RWPE1 (cell line): Measurements from ENCODE around the gene DAPK1.

ENCODE experiments used
- CTCF ChIA-PET: fragments of 350-600 bp; sonication (Branson Sonifier 250); formaldehyde crosslinking; extraction: SDS; loops from one replicate; lab custom pipeline; 2021; lab: Yijun Ruan, JAX
- POLR2A ChIA-PET: fragments of 400-600 bp; formaldehyde crosslinking; extraction: SDS; loops from one replicate; lab custom pipeline; 2020; ENCODE audit warnings: antibody characterized with exemption; ENCODE audit not compliant: low non-redundant PET; lab: Yijun Ruan, JAX
- DNase-seq: peaks from one replicate; pipeline ENCODE4 v3.0.0; 2012; ENCODE audit warnings: low spot score
- H3K27ac ChIP-seq: fragments of 450-650 bp; 2 replicates; pipeline ENCODE4 v1.5.1; 2017
- CTCF ChIP-seq: fragments of 450-650 bp; conservative IDR thresholded peaks from 2 replicates; pipeline ENCODE4 v1.5.1; 2017; ENCODE audit warnings: low read depth, mild to moderate bottlenecking

The DAPK1 gene

DNA sequence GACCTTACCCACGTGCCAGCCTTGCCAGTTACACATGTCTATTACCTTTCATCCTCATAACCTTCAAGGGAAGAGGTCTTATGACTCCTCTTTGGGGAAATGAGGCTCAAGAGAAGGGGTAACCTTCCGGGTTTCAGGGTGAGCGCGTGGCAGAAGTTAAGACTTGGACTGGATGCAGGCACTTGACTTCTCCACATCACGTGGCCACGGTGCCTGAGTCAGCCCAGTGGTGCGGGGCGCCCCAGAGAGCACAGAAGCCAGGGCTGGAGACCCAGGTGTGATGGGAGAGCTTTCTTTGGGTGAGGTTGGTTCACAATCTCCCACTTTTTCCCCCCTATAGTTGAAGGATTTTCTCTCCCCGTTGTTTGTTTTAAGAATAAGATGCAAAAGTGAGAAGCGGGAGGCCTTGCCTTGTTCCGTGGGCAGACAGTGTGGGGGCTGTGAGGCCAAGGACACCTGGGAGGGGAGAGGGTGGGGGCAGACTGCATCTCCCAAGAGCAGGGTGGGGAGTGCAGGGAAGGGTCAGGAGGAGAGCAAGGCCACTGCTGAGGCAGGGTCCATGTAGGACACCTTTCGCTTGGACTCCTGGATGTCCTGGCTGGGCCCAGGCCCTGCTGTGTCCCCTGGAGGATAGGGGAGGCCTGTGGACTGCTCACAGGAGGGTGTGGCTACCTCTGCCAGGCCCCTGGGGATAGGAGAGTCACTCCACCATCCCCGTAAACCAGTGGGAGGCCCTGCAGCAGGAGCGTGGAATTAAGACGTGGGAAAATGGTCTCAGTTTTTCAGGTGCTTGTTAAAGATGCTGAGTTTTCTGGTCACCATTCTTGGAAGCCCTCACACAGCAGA is 138.2 kb downstream of the DAPK1 start:
- H3K27ac ChIP-seq, result no peak overlapping the region
- TF ChIP-seq CTCF, result no peak
- POLR2A ChIA-PET, result no interaction called here
- CTCF ChIA-PET, result no interaction called here
- DNase-seq, result no peak

GRCh38 chr9:87638292-87638691 is 140.6 kb downstream of the DAPK1 start:
- CTCF ChIA-PET, result no interaction called here
- POLR2A ChIA-PET, result no interaction called here
- DNase-seq, result no peak
- TF ChIP-seq CTCF, result no peak
- no peak overlapping the region for H3K27ac ChIP-seq

DNA sequence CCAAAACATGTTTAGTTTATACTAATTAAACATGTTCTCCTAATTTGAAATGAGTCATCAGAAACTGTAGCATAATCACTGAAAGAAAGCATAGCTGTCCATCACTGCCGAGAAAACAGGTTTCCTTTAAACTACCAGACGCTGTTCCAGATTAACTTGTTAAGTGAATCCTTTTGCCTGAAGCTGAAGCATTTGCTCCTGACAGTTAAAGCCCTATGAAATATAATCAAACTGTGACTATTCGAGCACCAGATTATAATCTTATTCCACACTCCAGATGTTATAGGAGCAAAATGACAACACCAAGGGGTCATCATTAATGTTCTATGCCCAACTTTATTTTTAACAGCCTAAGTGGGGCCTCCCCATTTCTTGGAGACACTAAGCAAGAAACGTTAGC is 142.3 kb downstream of the DAPK1 start:
- POLR2A ChIA-PET, result no interaction called here
- H3K27ac ChIP-seq, result peak overlapping the region; percentile 51
- TF ChIP-seq CTCF, result no peak
- CTCF ChIA-PET, result no interaction called here
- DNase-seq, result no peak

GRCh38 chr9:87640385-87640795 is 142.7 kb downstream of the DAPK1 start:
- H3K27ac ChIP-seq, result peak overlapping the region; percentile 51
- no peak for DNase-seq
- ChIA-PET POLR2A (no interaction called here), CTCF (no interaction called here)
- TF ChIP-seq CTCF, result no peak

- TF ChIP-seq CTCF, result no peak
- DNase-seq, result no peak
- POLR2A ChIA-PET, result no interaction called here
- no peak overlapping the region for H3K27ac ChIP-seq
- CTCF ChIA-PET, result no interaction called here
These were observed 143.4 kb downstream of the DAPK1 start for GRCh38 chr9:87641067-87641466.

DNA sequence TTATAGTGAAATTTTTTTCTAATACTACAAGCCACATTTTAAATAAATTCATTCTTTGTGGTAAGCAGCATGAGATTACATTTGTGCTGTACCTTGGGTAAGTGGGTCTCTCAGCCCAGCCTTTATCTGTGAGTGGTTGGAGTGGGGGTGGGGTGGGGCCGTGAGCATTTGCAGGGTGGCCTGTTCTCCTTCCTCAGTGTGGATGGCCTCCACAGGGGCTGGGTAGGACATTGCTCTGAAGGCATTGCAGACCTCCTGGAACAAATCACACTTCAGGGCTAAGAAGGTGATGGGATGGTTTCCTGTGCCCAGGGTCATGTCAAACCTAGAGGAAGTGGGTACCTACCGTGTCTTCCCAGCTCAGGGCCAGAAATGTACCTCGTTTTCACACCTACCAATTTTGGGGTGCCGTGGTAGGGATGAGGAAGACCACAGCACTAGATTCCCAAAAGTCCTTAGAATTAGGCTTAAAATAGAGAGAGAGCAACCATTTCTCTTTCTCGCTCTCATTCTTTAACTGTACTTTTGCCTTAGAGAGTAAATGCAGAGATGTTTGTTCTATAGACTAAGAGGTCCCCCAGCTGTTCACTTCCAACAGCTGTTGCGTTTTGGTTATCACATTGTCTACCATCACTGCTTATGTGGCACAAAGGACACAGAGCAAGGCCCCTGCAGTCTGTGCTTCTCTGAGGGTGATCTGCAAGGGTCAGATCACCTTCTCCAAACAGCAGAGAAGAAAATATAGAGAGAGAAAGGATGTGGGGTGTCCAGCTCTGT is 144.9 kb downstream of the DAPK1 start:
- CTCF ChIA-PET, result interaction anchor here (1.4 kb wide), 1 partner anchor 21 kb away, joined by 6 read pairs; no protein-coding TSS in a partner anchor
- POLR2A ChIA-PET, result no interaction called here
- TF ChIP-seq CTCF, result no peak
- DNase-seq, result no peak
- H3K27ac ChIP-seq, result no peak overlapping the region
